GM12892 (cell line): ENCODE results near the gene TGM1.

ENCODE experiments used
- POLR2A ChIP-seq: IDR thresholded peaks from 2 replicates; pipeline ENCODE4 v1.6.1; 2011; ENCODE audit warnings: low read depth, low read length, control low read depth
- POLR2AphosphoS5 ChIP-seq: IDR thresholded peaks from 2 replicates; pipeline ENCODE4 v1.6.1; 2011; ENCODE audit warnings: low read depth, low read length, control low read depth

GRCh38 chr14:24284501-24285035, 21.6 kb upstream of the TGM1 start:
- TF ChIP-seq POLR2A (no peak), POLR2AphosphoS5 (no peak)
